MV-4-11 (cell line): ENCODE data around the gene ABHD10.

Experiments
- DNase-seq: peaks from one replicate; lab custom pipeline; 2025; lab: John Stamatoyannopoulos, UW

Gene ABHD10

DNA sequence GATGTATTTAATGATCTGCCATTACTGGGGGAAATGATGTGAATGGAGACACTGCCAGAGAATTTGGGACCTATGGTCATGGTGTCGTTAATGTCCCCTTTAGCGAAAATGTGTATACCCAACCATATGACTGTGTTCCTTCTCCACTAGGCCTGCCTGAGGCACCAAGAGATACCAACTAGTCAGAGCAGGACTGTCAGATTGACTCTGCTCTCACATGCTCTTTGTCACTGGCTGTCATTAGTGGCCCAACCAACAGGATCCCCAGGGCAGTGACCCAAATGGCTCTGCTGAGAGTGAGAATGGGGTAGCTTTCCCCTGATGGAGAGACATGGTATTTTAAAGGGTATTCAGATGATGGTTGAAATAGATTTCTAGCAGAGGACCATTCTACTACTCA is 22.7 kb downstream of the ABHD10 start:
- no peak for DNase-seq

DNA sequence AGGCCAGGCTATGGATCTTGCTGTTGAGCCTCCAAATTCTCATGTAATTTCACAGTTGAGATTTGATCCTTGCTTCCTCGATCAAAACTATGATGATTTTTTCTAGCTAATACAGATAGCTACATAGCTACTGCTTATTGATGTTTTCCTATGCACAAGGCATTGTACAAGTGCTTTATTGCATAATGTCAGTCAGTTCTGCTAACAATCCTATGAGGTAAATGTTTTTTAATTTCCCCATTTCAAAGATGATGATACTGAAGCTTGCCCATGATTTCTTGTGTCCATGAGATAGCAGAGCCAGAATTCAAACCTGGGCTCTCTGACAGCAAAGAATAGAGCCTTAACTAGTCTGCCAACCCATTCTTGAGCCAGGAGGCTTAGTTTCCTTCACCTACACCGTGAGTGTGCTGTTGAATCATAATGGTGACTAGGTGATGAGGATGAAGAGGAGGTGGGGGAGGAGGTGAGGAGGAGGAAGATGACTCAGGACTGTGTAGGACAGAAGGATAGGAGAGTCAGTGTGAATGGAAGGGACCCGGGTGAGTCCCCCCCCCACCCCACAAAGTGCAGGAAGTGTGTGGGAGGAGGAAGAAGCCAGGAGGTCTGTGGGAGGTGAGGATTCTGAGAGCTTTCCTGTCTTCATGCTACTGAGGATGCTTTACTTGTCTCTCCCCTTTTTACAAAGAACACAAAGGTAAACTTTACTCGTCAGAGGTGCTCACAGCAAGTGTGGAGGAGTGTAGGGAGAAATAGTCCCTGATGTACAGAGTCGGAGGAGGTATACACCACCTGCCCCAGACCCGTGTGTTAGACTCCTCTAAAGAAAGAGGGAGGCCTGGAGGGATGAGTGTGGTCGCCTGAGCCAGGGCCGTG is 23.5 kb downstream of the ABHD10 start:
- no peak for DNase-seq

GRCh38 chr3:112003321-112004080 is 24.7 kb downstream of the ABHD10 start:
- no peak for DNase-seq

- no peak for DNase-seq
These were observed 25.4 kb downstream of the ABHD10 start for GRCh38 chr3:112004187-112004586.

GRCh38 chr3:112004669-112005068 is 25.8 kb downstream of the ABHD10 start:
- DNase-seq = no peak

- DNase-seq = no peak
These were observed 26.4 kb downstream of the ABHD10 start for GRCh38 chr3:112005091-112005672.

- DNase-seq = no peak
These were observed 28.8 kb downstream of the ABHD10 start for GRCh38 chr3:112007633-112008032.

DNA sequence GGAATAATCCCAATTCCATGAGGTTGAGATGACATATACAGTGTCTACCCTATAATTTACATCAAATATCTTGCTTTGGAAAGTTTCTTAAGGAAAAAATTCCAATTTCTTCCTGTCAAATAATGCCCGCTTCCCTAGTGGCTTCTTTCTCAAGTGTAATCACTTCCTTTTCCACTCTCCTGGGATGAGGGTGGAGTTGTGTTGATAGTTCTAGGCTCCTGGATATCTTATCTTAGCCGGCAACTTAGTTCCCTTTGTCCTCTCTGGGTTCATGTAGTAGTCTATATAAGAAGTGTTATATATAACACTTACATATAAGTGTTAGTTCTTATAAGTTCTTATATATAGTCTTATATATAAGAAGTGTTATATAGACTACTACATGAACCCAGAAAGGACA is 30.8 kb downstream of the ABHD10 start:
- DNase-seq = no peak

GRCh38 chr3:112010636-112011035 is 31.8 kb downstream of the ABHD10 start:
- no peak for DNase-seq

DNA sequence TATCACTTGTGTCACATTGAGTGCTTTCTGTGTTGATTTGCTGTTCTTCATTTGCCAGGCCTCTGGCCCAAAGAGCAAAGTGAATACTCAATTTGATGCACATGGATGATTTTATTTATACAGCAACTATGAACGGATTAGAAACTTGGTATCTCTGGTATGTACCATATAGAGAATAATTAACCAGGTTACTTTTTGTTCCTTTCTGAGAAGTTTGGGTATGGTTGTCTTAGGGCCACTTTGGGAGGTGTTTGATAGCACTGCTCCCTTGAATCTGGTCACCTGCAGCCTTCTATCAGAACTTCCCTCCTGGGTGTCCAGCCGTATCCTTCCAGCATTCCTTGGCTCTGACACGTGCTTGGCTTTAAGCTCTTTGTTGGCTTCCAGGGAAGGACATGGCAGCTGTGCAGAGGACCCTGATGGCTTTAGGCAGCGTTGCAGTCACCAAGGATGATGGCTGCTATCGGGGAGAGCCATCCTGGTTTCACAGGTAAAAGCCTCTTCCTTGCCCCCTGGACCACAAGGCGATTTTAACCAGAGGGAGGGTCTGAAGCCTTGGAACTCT is 32.6 kb downstream of the ABHD10 start:
- no peak for DNase-seq

DNA sequence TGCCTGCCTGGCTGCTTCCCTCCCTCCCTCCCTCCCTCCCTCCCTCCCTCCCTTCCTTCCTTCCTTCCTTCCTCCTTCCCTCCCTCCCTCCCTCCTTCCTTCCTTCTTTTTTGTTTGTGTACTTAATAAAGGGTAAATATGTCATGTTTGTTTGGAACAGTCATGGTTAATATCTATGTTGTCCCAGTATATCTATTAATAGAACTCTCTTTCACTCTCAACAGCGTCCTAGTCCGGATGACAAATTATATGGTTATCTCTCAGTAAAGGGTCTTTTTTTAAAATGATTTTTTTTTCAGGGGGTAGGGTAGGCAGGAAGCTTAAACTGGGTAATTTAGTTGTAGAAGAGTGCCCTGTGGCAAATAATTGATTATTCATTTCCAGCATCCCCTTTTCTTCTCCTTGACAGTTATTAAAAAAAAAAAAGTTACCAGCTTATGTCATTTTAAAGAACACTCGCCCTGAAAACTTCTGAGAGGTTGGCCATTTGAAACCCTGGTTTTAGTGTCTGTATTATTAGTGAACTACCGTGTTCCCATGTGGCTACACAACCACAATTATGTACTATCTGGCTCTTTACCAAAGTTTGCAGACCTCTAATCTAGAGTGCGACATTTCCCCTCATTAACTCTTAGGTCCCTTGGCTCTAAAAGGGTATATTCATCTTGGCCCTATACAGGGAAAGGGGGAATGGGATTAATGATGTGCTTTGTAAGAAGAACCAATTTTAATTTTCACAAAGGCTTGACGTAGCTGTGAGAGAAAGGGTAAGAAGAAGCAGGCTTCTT is 33.6 kb downstream of the ABHD10 start:
- DNase-seq = no peak

- DNase-seq = peak; percentile 53
These were observed 34.4 kb downstream of the ABHD10 start for GRCh38 chr3:112013058-112013783.

DNA sequence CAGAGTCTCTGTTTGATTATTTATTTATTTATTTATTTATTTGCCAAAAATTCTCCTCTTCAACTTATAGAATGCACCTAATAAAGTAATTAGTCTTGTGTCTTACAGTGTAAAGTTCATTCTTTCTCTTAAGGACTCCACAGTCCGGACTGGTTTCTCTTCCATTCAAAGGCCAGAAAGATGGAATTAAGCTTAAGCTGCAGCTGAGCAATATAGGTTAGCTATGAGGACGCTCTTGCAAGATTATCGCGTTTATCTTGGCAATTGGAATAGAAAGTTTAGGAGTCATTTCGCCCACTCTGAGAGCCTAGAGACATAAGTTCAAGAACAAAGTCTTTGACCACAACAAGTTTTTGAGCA is 34.9 kb downstream of the ABHD10 start:
- no peak for DNase-seq

- peak; percentile 27 for DNase-seq
These were observed 38.3 kb downstream of the ABHD10 start for GRCh38 chr3:112017091-112017490.

- no peak for DNase-seq
These were observed 39.9 kb downstream of the ABHD10 start for GRCh38 chr3:112018712-112019111.

DNA sequence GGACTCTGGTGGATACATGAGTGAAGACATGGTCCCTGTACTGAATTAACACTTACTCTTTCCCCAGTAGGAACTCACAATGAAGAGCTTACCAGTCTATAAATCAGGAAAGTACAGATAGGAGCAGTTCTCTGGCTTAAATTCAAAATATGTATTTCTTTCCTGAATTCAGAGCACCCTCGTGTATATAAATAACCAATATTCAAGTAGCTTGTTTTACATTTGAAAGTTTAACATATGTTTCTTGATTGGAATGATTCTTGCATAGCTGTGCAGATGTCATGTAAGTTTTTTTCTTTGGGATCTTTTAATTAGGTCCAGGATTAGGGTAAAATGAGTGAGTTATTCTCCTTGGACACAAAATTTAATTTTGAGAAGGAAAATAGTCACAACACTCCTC is 40.9 kb downstream of the ABHD10 start:
- DNase-seq = no peak

DNA sequence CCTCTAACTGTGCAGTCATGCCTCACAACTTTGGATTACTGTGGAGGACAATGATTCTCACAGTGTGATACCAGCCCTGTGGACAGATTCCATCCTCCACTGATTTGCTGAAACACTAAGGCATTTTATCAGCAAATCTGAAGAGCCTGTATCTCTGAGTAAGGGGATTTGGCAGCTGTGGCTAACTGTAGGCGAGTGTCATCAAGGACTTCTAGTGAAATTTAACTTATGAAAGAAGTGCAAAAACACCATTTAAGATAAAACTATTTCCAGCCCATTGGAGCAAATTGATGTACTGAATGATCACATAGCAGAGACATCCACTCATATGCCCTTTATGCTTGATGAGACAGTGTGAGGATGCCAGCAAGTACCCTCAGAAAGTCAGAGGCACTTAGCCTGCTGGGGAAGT is 41.9 kb downstream of the ABHD10 start:
- DNase-seq = no peak

- DNase-seq = no peak
These were observed 48.3 kb downstream of the ABHD10 start for GRCh38 chr3:112027142-112027541.

DNA sequence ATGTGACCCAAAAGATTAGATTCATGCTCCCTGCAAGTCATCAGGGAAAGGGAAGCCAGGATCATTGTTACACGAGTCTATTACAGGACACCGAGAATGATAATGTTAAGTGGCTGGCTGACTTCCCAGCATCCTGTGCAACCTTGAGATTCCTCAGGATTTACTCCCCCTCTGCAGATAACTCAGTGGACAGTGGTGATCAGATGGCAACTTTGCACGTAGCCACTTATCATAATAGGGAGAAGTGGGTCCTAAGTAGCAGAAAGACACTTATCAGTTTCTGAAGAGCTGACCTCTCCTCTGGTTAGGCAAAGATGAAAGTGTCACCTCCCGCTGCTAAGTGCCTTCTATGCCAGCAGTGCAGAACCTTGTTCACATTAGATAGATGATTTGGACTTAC is 49.0 kb downstream of the ABHD10 start:
- no peak for DNase-seq

DNA sequence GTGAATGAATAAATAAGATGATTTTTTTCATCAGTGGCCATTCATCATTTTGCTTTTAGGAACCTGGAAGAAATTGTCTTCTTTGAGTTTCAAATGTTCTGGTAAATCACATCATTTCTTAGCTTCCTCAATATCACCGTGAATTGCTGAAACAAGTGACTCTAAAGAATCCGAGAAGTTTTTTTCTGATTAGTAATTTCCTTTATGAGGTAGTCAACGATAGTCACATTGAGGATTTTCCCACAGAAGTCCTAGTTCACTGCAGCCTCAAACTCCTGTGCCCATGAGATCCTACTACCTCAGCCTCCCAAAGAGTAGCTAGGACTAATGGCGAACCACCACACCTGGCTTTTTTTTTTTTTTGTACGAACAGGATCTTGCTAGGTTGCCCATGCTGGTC is 52.1 kb downstream of the ABHD10 start:
- no peak for DNase-seq

- no peak for DNase-seq
These were observed 53.4 kb downstream of the ABHD10 start for GRCh38 chr3:112032098-112032731.
